Measurements from ENCODE around the gene AKR1C3. TPM values are rescaled to one million over a fixed set of nuclear protein-coding genes. Genes with fewer than 3 reads are reported as not detected.
A peak's percentile ranks its signal among the peaks of the same experiment; 100 is the strongest.

The AKR1C3 gene
- total RNA-seq, 1 donor from 2014 or later: 9.5 TPM

DNA sequence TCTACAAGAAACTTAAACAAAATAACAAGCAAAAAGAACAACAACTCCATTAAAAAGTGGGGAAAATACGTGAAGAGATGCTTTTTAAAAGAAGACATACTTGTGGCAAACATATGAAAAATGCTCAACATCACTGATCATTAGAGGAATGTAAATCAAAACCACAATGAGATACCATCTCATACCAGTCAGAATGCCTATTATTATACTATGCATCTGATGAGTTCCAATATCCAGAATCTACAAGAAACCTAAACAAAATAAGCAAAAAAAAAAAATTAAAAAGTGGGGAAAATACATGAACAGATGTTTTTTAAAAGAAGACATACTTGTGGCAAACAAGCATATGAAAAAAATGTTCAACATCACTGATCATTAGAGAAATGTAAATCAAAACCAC is 29.6 kb upstream of the AKR1C3 start:
- no peak for DNase-seq (ENCODE audit: extremely low spot score, unreplicated experiment)
- no peaks in the 10 kb centered on the region for H3K4me1 Mint-ChIP-seq (ENCODE audit: unreplicated experiment)
- H3K36me3 Mint-ChIP-seq: no peaks in the 10 kb centered on the region
- H3K27me3 Mint-ChIP-seq: no peaks in the 10 kb centered on the region
- no peaks in the 10 kb centered on the region for H3K9me3 Mint-ChIP-seq
- H3K27ac Mint-ChIP-seq: no peak overlapping the region
- H3K4me3 Mint-ChIP-seq: no peak overlapping the region
- TF ChIP-seq, protein P1, sequence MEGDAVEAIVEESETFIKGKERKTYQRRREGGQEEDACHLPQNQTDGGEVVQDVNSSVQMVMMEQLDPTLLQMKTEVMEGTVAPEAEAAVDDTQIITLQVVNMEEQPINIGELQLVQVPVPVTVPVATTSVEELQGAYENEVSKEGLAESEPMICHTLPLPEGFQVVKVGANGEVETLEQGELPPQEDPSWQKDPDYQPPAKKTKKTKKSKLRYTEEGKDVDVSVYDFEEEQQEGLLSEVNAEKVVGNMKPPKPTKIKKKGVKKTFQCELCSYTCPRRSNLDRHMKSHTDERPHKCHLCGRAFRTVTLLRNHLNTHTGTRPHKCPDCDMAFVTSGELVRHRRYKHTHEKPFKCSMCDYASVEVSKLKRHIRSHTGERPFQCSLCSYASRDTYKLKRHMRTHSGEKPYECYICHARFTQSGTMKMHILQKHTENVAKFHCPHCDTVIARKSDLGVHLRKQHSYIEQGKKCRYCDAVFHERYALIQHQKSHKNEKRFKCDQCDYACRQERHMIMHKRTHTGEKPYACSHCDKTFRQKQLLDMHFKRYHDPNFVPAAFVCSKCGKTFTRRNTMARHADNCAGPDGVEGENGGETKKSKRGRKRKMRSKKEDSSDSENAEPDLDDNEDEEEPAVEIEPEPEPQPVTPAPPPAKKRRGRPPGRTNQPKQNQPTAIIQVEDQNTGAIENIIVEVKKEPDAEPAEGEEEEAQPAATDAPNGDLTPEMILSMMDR (conservative IDR thresholded peaks at IDR 0.05): no peak

DNA sequence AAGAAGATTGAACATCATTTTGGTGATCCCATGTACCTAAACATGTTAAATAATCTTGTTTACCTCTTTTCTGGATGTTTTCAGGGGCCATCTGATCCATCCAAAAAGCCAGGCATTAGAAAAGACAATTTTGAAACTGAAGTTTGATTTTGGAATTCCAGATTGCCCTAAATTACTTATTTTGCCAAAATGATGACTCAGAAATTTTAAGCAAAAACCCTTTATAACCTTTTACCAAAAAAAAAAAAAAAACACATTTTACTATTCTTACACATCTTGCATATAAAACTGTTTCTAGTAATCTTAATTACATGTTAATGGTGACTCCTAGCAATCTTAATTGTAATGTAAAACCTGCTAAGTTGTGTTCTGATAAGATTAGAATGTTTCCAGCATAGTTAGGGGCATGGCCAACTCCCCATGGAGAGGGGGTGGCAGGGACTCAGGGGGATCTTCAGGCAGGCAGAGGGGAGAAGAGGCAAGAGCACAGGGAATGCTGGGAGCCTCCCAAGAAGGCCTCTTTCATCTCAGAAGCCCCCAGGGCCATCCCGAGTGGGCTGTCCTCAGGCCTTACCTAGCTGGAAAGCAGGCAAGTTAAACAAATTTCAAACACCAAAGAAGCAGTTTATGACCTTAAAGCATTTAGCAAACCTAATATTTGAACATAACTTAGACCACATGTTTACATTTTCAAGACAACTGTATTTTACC is 25.8 kb upstream of the AKR1C3 start:
- no peaks in the 10 kb centered on the region for H3K9me3 Mint-ChIP-seq
- H3K36me3 Mint-ChIP-seq: no peaks in the 10 kb centered on the region
- H3K27ac Mint-ChIP-seq: no peak overlapping the region
- no peak for DNase-seq (ENCODE audit: extremely low spot score, unreplicated experiment)
- no peak overlapping the region for H3K4me3 Mint-ChIP-seq
- TF ChIP-seq, protein P1 (conservative IDR thresholded peaks at IDR 0.05): no peak
- H3K27me3 Mint-ChIP-seq: no peaks in the 10 kb centered on the region
- peaks cover 17% of the 10 kb centered on the region for H3K4me1 Mint-ChIP-seq (ENCODE audit: unreplicated experiment)

DNA sequence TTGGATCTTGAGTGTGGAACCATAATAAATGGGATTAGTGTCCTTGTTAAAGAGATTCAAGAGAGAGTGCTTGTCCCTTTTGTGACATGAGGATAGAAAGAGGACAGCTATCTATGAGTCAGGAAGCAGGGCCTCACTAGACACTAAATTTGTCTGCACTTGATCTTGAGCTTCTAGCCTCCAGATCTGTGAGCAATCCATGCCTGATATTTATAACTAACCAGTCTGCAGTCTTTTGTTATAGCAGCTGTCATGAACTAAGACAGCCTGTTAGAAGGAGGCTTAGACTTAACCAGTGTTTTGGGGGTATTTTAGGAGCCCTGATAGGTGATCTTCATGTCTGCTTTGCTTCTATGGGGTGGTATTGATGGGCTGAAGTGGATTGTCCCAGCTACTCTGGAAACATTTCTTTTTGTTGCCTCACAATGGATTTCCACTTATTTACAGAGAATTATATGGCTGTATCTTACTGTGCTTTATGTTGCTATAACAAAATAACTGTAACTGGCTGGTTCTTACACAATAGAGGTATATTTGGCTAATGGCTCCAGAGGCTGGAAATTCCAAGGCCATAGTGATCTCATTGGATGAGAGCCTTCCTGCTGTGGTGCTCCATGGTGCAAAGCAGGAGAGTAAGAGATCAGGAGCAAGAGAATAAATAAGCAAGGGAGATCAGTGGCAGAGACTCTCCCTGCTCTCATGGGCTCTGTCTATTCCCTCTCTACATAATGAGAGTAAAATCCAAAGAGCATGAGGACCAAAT is 23.4 kb upstream of the AKR1C3 start:
- Mint-ChIP-seq H3K4me3 (peak overlapping the region; percentile 50), H3K9me3 (no peaks in the 10 kb centered on the region), H3K36me3 (no peaks in the 10 kb centered on the region), H3K27me3 (no peaks in the 10 kb centered on the region), H3K27ac (peak overlapping the region; percentile 95), H3K4me1 (ENCODE audit: unreplicated experiment) (peaks cover 17% of the 10 kb centered on the region)
- no peak for DNase-seq (ENCODE audit: extremely low spot score, unreplicated experiment)
- TF ChIP-seq, protein P1 (conservative IDR thresholded peaks at IDR 0.05): no peak

DNA sequence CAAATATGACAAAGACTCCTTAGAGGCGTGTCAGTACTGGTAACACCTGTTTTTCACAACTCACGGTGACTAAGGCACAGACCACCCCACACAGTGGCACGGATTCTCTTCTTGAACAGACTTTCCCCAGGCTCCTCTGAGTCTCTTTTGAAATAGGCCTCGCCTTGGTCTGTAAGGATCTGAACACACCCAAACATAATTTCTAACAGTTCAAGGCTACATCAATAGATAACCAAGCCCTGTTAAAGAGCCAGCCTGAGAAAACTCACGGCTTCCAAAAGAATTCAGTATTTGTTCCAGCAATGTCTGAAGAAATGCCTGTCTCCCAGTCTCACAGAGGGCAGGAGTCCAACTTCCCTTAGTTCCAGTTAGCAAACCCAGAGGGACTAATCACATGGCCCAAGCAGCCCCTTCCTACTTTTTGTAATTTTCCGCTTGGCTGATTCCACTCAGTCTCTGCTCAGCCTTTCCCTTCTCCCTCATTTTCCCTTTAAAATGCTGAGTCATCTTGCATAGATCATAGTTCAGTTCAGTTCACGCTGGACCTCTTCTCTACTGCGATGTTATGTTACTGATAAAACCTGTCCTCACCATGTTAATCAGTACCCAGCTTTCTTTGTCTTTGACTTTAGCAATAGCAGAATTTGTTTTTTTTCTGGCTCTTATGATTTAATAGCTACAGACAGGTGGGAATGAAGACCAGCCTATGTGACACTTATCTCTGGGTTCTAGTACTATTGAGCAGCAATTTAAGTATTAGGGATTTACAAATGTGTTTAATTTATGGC is 22.6 kb upstream of the AKR1C3 start:
- peak overlapping the region; percentile 50 for H3K4me3 Mint-ChIP-seq
- no peaks in the 10 kb centered on the region for H3K27me3 Mint-ChIP-seq
- peaks cover 17% of the 10 kb centered on the region for H3K4me1 Mint-ChIP-seq (ENCODE audit: unreplicated experiment)
- H3K36me3 Mint-ChIP-seq: no peaks in the 10 kb centered on the region
- TF ChIP-seq, protein P1 (conservative IDR thresholded peaks at IDR 0.05): no peak
- no peak for DNase-seq (ENCODE audit: extremely low spot score, unreplicated experiment)
- no peaks in the 10 kb centered on the region for H3K9me3 Mint-ChIP-seq
- H3K27ac Mint-ChIP-seq: peak overlapping the region; percentile 95

DNA sequence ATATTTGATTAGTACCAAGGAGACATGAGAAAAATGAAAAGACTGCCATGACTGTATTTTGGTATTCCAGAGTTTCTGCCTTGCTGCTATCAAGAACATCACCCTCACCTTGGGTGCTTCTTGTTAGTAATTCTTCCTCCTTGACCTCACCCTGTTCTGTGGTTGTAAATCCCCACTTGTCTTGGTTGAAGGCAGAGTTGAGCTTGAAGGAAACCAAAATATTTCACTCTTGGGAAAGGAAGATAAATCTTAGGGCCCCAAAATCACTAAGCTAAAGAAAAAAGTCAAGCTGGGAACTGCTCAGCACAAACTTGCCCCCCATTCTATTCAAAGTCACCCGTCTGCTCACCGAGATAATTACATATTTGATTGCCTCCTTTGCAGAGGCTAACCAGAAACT is 20.6 kb upstream of the AKR1C3 start:
- H3K9me3 Mint-ChIP-seq: no peaks in the 10 kb centered on the region

More for the DNA sequence above, 20.6 kb upstream of the AKR1C3 start:
- H3K27me3 Mint-ChIP-seq: no peaks in the 10 kb centered on the region
- H3K4me1 Mint-ChIP-seq (ENCODE audit: unreplicated experiment): peaks cover 17% of the 10 kb centered on the region
- H3K27ac Mint-ChIP-seq: no peak overlapping the region
- TF ChIP-seq, protein P1 (conservative IDR thresholded peaks at IDR 0.05): no peak
- no peak for DNase-seq (ENCODE audit: extremely low spot score, unreplicated experiment)
- no peak overlapping the region for H3K4me3 Mint-ChIP-seq
- no peaks in the 10 kb centered on the region for H3K36me3 Mint-ChIP-seq
